Measurements from ENCODE around the gene ZNF627. TPM values are rescaled to one million over a fixed set of nuclear protein-coding genes. Genes with fewer than 3 reads are reported as not detected.
"Not testable (repeated sequence)": the region's sequence is repeated elsewhere in the genome, so short reads cannot be mapped to it uniquely, and the experiment has no call there.

ZNF627 gene
- polyA plus RNA-seq, 1 experiment, result 5.8 TPM

- CTCF ChIA-PET, result no interaction called here
- POLR2A ChIA-PET, result no interaction called here
- TF ChIP-seq CTCF (IDR thresholded peaks at IDR 0.05; ENCODE audit: insufficient read depth, low read depth, low read length), result no peak
Measured at GRCh38 chr19:11633223-11633622, 35.9 kb downstream of the ZNF627 start.

GRCh38 chr19:11634018-11634662, 36.9 kb downstream of the ZNF627 start:
- CTCF ChIA-PET; POLR2A ChIA-PET; DNase-seq (ENCODE audit: low read depth); H3K4me3 ChIP-seq (ENCODE audit: low read depth, low read length); H3K27me3 ChIP-seq (ENCODE audit: control insufficient read depth, insufficient read depth, low read length); H3K36me3 ChIP-seq (ENCODE audit: control insufficient read depth, insufficient read depth, low read length): not testable (repeated sequence)

More at GRCh38 chr19:11633223-11633622, 35.9 kb downstream of the ZNF627 start:
- no peak for DNase-seq (ENCODE audit: low read depth)
- Histone ChIP-seq H3K27me3 (ENCODE audit: control insufficient read depth, insufficient read depth, low read length) (no peaks in the 10 kb centered on the region), H3K36me3 (ENCODE audit: control insufficient read depth, insufficient read depth, low read length) (no peaks in the 10 kb centered on the region), H3K4me3 (ENCODE audit: low read depth, low read length) (no peak overlapping the region)

GRCh38 chr19:11639245-11639601, 41.9 kb downstream of the ZNF627 start:
- DNase-seq (ENCODE audit: low read depth), result no peak
- no peaks in the 10 kb centered on the region for H3K27me3 ChIP-seq (ENCODE audit: control insufficient read depth, insufficient read depth, low read length)
- no peak for TF ChIP-seq CTCF (IDR thresholded peaks at IDR 0.05; ENCODE audit: insufficient read depth, low read depth, low read length)
- no peaks in the 10 kb centered on the region for H3K36me3 ChIP-seq (ENCODE audit: control insufficient read depth, insufficient read depth, low read length)
- 0 out of 2 replicates have a peak overlapping the region, but pooled peaks have one; percentile 16 for H3K4me3 ChIP-seq (ENCODE audit: low read depth, low read length)
- ChIA-PET CTCF (interaction anchor here (1.1 kb wide), 1 partner anchor 603 kb away, joined by 4 read pairs; no protein-coding TSS in a partner anchor), POLR2A (no interaction called here)

- H3K36me3 ChIP-seq (ENCODE audit: control insufficient read depth, insufficient read depth, low read length), result no peaks in the 10 kb centered on the region
- no peak for TF ChIP-seq CTCF (IDR thresholded peaks at IDR 0.05; ENCODE audit: insufficient read depth, low read depth, low read length)
- peak; percentile 56 for DNase-seq (ENCODE audit: low read depth)
- H3K27me3 ChIP-seq (ENCODE audit: control insufficient read depth, insufficient read depth, low read length), result no peaks in the 10 kb centered on the region
- POLR2A ChIA-PET, result interaction anchor here (0.6 kb wide), 1 partner anchor 554 kb away, joined by 3 read pairs; no protein-coding TSS in a partner anchor
- peak overlapping the region; percentile 77 for H3K4me3 ChIP-seq (ENCODE audit: low read depth, low read length)
- CTCF ChIA-PET, result interaction anchor here (0.9 to 1.1 kb wide), 2 partner anchors 23 to 604 kb away, joined by 3 to 4 read pairs; no protein-coding TSS in a partner anchor
Measured at GRCh38 chr19:11639602-11640471, 42.6 kb downstream of the ZNF627 start.

GRCh38 chr19:11641244-11641643, 44.0 kb downstream of the ZNF627 start:
- no peak for DNase-seq (ENCODE audit: low read depth)
- Histone ChIP-seq H3K27me3 (ENCODE audit: control insufficient read depth, insufficient read depth, low read length) (no peaks in the 10 kb centered on the region), H3K4me3 (ENCODE audit: low read depth, low read length) (no peak overlapping the region), H3K36me3 (ENCODE audit: control insufficient read depth, insufficient read depth, low read length) (no peaks in the 10 kb centered on the region)
- TF ChIP-seq CTCF (IDR thresholded peaks at IDR 0.05; ENCODE audit: insufficient read depth, low read depth, low read length), result no peak
- POLR2A ChIA-PET, result no interaction called here
- CTCF ChIA-PET, result interaction anchor here (0.9 to 1.1 kb wide), 2 partner anchors 9 to 59 kb away, joined by 3 read pairs; no protein-coding TSS in a partner anchor

Data from BJ (cell line).